Measurements from ENCODE around the gene TEN1. TPM values are rescaled to one million over a fixed set of nuclear protein-coding genes. Genes with fewer than 3 reads are reported as not detected.

The TEN1 gene
- total and polyA plus RNA-seq, 9 of the 15 experiments (the other 6 are each of a cell fraction or from before 2014, with no cell fraction given) = 1.3 to 25.7 (median 10.1) TPM

GRCh38 chr17:75970011-75970523, 9.0 kb upstream of the TEN1 start (continued):
- TF ChIP-seq TBL1XR1 (IDR thresholded peaks at IDR 0.05; ENCODE audit: low read length in 2 of 2) (peak in 1 of 2 experiments; percentile 77; a peak in 3 of 4 replicates), SREBF1 (IDR thresholded peaks at IDR 0.05; ENCODE audit: borderline replicate concordance, low read depth, low read length) (no peak), ZNF253 (CRISPR knock-in tag; conservative IDR thresholded peaks at IDR 0.05) (no peak), FUS (optimal IDR thresholded peaks at IDR 0.05; ENCODE audit: low read depth, low read length) (no peak), ATF4 (CRISPR knock-in tag; IDR thresholded peaks at IDR 0.05) (0 out of 2 replicates have a peak, but pooled peaks have one; percentile 9), PURB (CRISPR knock-in tag; IDR thresholded peaks at IDR 0.05; ENCODE audit: low read depth) (no peak), ZNF395 (CRISPR knock-in tag; IDR thresholded peaks at IDR 0.05) (peak; percentile 90), GTF2B (IDR thresholded peaks at IDR 0.05; ENCODE audit: extremely low read depth, insufficient read length) (no peak), KHSRP (IDR thresholded peaks at IDR 0.05) (peak; percentile 71; the same call in 1 of the 2 replicates)
